Parathyroid adenoma (tissue), 2 donors: ENCODE results near the gene FN3K.

Source experiments
- H2AFZ ChIP-seq: fragments of 300-600 bp; sonication (generic); one replicate; pipeline ENCODE4 v1.7.0; 2017; ENCODE audit warnings: antibody characterized with exemption, mild to moderate bottlenecking
- H3K27ac ChIP-seq: fragments of 300-600 bp; sonication (generic); one replicate; pipeline ENCODE4 v1.7.0; 2017
- H3K27me3 ChIP-seq: fragments of 300-600 bp; sonication (generic); one replicate; pipeline ENCODE4 v1.7.0; 2017; ENCODE audit warnings: low read length; ENCODE audit not compliant: control insufficient read depth, insufficient read depth
- H3K36me3 ChIP-seq: fragments of 300-600 bp; sonication (generic); one replicate; pipeline ENCODE4 v1.7.0; 2017; ENCODE audit warnings: low read length; ENCODE audit not compliant: control insufficient read depth, insufficient read depth
- H3K4me1 ChIP-seq: fragments of 300-600 bp; sonication (generic); one replicate; pipeline ENCODE4 v1.7.0; 2017; ENCODE audit warnings: control low read depth
- H3K4me2 ChIP-seq: fragments of 300-600 bp; sonication (generic); one replicate; pipeline ENCODE4 v1.7.0; 2017; ENCODE audit warnings: low read length
- H3K4me3 ChIP-seq: fragments of 300-600 bp; sonication (generic); one replicate; pipeline ENCODE4 v1.7.0; 2017; ENCODE audit warnings: low read depth, low read length
- H3K79me2 ChIP-seq: fragments of 300-600 bp; sonication (generic); one replicate; pipeline ENCODE4 v1.7.0; 2017; ENCODE audit warnings: control low read depth
- H3K9ac ChIP-seq: fragments of 300-600 bp; sonication (generic); one replicate; pipeline ENCODE4 v1.7.0; 2017; ENCODE audit warnings: mild to moderate bottlenecking
- H3K9me3 ChIP-seq: fragments of 300-600 bp; sonication (generic); one replicate; pipeline ENCODE4 v1.7.0; 2017; ENCODE audit warnings: low read length; ENCODE audit not compliant: control insufficient read depth
- TF ChIP-seq, protein P1 (sequence below): fragments of 300-600 bp; sonication (generic); IDR thresholded peaks from one replicate; pipeline ENCODE4 v1.7.0; 2017; ENCODE audit warnings: antibody characterized with exemption, mild to moderate bottlenecking
- donor health status: primary hyperparathyroidism.

FN3K gene

DNA sequence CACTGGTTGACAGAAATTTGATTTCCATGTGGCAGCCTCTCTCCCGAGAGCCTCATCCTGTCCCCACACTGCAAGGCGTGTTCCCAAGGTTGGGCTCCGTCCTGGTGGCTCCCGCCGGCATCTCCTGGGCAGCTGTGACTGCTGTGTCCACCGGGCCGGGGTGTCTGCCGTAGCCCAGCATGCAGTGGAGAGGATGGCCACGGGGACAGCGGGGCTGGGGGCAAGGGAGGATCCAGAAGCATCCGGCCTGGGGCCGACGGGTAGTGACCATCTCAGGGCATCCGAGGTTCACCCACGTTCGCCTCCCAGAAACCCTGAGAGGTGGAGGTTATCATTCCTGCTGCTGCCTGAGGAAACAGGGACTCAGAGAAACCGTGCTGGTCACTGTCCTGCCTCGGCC is 29.7 kb upstream of the FN3K start:
- no peaks in the 10 kb centered on the region for H3K27me3 ChIP-seq
- H3K4me1 ChIP-seq = no peaks in the 10 kb centered on the region
- H3K36me3 ChIP-seq = no peaks in the 10 kb centered on the region
- H3K4me3 ChIP-seq = no peak overlapping the region
- no peak overlapping the region for H2AFZ ChIP-seq
- no peaks in the 10 kb centered on the region for H3K79me2 ChIP-seq
- no peaks in the 10 kb centered on the region for H3K9me3 ChIP-seq
- no peak overlapping the region for H3K4me2 ChIP-seq
- no peak overlapping the region for H3K27ac ChIP-seq
- TF ChIP-seq, protein P1, sequence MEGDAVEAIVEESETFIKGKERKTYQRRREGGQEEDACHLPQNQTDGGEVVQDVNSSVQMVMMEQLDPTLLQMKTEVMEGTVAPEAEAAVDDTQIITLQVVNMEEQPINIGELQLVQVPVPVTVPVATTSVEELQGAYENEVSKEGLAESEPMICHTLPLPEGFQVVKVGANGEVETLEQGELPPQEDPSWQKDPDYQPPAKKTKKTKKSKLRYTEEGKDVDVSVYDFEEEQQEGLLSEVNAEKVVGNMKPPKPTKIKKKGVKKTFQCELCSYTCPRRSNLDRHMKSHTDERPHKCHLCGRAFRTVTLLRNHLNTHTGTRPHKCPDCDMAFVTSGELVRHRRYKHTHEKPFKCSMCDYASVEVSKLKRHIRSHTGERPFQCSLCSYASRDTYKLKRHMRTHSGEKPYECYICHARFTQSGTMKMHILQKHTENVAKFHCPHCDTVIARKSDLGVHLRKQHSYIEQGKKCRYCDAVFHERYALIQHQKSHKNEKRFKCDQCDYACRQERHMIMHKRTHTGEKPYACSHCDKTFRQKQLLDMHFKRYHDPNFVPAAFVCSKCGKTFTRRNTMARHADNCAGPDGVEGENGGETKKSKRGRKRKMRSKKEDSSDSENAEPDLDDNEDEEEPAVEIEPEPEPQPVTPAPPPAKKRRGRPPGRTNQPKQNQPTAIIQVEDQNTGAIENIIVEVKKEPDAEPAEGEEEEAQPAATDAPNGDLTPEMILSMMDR = no peak
- no peak overlapping the region for H3K9ac ChIP-seq

DNA sequence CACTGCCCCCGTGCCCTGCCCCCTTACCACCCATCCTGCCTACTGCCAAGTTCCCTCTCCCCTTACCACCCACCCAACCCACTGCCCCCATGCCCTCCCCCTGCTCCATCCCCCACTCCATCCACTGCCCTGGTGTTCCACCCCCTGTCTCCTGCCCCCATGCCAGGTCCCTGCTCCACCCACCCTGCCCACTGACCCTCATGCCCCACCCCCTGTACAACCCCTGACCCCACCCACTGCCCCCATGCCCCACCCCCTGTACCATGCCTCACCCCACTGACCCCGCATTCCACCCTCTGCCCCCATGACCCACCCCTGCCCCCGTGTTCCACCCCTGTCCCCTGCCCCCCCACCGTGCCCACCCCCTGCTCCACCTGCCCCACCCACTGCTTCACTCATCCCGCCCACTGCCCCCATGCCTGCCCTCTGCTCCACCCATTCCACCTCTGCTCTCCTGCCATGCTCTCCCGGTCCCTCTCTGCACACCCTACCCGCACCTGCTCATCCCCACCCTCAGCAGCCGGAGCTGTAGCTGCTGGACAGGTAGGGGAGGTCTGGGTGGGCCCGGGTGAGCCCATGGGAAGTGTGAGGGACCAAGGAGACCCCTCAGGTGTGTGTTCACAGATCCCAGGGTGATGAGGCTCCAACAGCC is 26.3 kb upstream of the FN3K start:
- Histone ChIP-seq H3K4me3 (no peak overlapping the region), H3K4me2 (no peak overlapping the region), H3K36me3 (no peaks in the 10 kb centered on the region), H3K9me3 (no peaks in the 10 kb centered on the region), H3K4me1 (no peaks in the 10 kb centered on the region), H3K27me3 (no peaks in the 10 kb centered on the region), H3K9ac (no peak overlapping the region), H2AFZ (no peak overlapping the region), H3K79me2 (no peaks in the 10 kb centered on the region), H3K27ac (no peak overlapping the region)
- TF ChIP-seq, protein P1 = no peak

DNA sequence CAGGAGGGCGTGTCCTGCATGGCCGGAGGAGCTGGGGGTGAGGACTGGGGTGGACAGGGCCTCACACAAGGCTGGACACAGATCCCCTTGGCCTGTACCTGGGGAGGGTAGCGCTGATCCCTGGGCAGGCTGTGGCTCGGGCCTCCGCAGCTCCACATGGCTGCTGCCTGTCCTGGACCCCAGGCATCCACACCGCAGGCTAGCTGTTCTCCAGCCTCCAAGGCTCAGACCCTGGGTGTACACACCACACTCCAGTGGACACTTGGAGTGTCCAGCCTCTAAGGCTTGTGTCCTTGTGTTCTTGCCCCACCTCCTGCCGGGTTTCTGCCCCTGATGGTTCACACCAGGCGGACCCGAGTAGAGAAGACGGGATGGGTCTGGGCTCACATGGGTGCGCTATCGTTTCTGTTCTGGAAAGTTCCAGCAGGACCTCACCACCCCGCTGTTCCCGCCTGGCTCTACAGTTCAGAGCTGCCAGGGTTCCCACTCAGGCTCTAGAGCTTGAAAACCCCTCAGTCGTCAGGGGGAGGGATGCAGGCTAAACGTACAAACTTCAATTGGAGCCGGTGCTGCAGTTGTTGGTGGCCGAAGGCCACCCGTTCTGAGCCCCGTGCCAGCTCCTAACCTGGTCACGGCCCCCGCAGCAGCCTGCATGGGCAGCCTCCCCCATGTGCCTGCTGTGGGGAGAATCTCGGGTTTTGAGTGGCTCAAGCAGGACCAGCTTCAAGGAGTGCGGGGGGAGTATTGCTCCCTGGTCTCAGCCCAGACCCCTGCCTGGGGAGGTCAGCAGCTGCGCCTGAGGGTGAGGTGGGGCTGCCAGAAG is 25.5 kb upstream of the FN3K start:
- no peak overlapping the region for H2AFZ ChIP-seq
- H3K4me2 ChIP-seq = no peak overlapping the region
- H3K4me3 ChIP-seq = no peak overlapping the region
- H3K4me1 ChIP-seq = no peaks in the 10 kb centered on the region
- no peaks in the 10 kb centered on the region for H3K36me3 ChIP-seq
- H3K9me3 ChIP-seq = no peaks in the 10 kb centered on the region
- H3K9ac ChIP-seq = no peak overlapping the region
- H3K79me2 ChIP-seq = no peaks in the 10 kb centered on the region
- TF ChIP-seq, protein P1 = no peak
- no peaks in the 10 kb centered on the region for H3K27me3 ChIP-seq
- H3K27ac ChIP-seq = no peak overlapping the region

DNA sequence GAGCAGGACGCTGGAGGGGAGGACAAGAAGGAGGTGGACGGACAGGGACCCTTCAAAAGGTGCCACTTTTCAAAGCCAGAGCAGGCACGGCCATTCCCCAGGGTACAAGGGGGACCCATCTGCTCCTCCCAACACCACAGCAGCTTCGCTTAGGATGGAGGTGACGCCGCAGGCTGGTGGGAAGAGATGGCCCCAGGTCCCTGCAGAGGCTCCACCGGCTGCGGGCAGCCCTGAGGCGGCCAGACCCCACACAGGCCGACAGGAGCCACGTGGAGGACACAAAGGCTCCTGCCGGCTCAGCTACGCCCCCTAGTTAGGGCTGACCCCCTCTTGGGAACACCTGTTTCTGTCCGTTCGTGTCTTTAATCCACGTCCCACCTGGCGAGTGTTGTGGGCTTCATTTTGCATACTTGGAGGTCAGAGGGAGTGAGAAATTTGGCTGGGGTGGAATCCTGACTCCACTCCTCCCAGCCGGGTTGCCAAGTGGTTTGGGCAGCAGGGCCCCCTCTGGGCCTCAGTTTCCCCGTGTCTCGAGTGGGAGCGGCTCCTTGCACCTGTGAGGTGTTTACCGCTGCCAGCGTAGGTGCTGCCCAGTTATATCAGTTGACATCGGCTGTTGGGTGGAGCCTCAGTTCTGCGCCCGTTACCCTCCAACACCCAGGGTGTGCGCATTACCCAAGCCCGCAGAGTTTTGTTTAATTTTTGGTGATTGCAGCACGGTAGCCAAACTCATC is 24.7 kb upstream of the FN3K start:
- Histone ChIP-seq H2AFZ (no peak overlapping the region), H3K9me3 (no peaks in the 10 kb centered on the region), H3K79me2 (no peaks in the 10 kb centered on the region), H3K4me2 (no peak overlapping the region), H3K4me1 (no peaks in the 10 kb centered on the region), H3K27ac (no peak overlapping the region), H3K36me3 (no peaks in the 10 kb centered on the region), H3K27me3 (no peaks in the 10 kb centered on the region), H3K4me3 (no peak overlapping the region), H3K9ac (no peak overlapping the region)
- TF ChIP-seq, protein P1 = no peak
